ENCODE measurements around the gene BBS12.

BBS12 gene

DNA sequence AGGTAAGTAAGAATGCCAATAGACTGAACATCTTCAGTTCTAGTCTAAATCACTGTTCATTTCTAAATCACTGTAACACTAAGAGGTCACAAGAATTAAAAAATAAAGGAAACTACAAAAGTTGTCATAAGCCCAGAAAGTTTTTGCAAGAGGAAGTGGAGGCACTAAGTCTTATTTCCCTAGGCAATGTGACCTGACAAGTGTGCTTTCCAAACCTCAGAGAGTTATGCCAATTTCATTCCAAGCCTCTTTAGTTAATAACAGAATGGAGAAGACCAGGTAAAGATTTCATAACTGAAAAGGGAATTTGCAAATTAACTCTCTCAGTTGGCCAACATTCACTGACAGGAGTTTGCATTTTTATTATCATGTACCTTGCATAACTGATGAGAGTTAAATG is 40.5 kb downstream of the BBS12 start:
- Histone ChIP-seq H3K27ac (no peak overlapping the region), H3K4me3 (no peak overlapping the region)
- TF ChIP-seq, protein P1, sequence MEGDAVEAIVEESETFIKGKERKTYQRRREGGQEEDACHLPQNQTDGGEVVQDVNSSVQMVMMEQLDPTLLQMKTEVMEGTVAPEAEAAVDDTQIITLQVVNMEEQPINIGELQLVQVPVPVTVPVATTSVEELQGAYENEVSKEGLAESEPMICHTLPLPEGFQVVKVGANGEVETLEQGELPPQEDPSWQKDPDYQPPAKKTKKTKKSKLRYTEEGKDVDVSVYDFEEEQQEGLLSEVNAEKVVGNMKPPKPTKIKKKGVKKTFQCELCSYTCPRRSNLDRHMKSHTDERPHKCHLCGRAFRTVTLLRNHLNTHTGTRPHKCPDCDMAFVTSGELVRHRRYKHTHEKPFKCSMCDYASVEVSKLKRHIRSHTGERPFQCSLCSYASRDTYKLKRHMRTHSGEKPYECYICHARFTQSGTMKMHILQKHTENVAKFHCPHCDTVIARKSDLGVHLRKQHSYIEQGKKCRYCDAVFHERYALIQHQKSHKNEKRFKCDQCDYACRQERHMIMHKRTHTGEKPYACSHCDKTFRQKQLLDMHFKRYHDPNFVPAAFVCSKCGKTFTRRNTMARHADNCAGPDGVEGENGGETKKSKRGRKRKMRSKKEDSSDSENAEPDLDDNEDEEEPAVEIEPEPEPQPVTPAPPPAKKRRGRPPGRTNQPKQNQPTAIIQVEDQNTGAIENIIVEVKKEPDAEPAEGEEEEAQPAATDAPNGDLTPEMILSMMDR (IDR thresholded peaks at IDR 0.05), result no peak
- no peak for DNase-seq (ENCODE audit: low spot score)

GRCh38 chr4:122775039-122775438 is 42.5 kb downstream of the BBS12 start:
- no peak overlapping the region for H3K27ac ChIP-seq
- TF ChIP-seq, protein P1 (IDR thresholded peaks at IDR 0.05), result no peak
- no peak for DNase-seq (ENCODE audit: low spot score)
- H3K4me3 ChIP-seq, result no peak overlapping the region

DNA sequence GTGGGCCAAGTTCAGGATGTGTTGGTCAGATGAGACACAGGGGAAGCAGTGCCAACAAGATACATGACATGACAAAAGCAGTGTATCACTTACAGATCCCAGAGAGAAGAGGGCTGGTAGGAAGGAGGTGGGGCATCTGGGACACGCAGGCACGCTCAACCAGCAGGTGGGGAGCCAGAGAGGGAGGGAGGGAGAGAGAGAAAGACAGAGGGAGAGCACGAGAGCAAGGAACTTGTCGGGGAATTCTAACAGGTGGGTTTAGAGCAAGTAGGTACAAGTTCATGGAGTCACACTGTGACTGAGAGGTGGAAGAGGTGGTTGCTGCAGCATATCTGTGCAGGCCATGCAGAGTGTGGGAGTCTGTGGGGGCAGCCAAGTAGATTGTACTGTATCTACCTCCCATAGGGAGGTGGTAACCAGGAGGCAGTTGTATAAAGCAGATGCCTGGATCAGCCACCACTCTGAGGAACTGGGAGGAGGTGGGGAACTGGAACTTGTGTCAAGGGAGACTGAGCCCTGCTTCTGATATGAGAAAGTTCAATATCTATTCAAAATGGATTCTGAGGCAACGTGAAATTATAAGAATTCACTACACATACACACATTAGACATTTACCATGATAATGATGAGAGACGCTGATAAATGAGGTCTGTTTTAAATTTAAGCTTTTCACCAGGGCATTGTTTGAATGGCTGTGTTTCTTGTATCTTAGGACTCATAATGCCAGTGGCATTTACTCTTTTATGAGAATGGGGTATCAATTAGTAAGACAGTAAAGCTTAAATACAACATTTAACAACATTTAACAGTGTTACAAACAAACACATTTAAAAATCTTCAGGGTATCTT is 43.7 kb downstream of the BBS12 start:
- TF ChIP-seq, protein P1 (IDR thresholded peaks at IDR 0.05), result no peak
- Histone ChIP-seq H3K27ac (no peak overlapping the region), H3K4me3 (no peak overlapping the region)
- DNase-seq (ENCODE audit: low spot score), result no peak

GRCh38 chr4:122776916-122777315 is 44.4 kb downstream of the BBS12 start:
- TF ChIP-seq, protein P1 (IDR thresholded peaks at IDR 0.05), result no peak
- Histone ChIP-seq H3K27ac (no peak overlapping the region), H3K4me3 (no peak overlapping the region)
- DNase-seq (ENCODE audit: low spot score), result no peak

DNA sequence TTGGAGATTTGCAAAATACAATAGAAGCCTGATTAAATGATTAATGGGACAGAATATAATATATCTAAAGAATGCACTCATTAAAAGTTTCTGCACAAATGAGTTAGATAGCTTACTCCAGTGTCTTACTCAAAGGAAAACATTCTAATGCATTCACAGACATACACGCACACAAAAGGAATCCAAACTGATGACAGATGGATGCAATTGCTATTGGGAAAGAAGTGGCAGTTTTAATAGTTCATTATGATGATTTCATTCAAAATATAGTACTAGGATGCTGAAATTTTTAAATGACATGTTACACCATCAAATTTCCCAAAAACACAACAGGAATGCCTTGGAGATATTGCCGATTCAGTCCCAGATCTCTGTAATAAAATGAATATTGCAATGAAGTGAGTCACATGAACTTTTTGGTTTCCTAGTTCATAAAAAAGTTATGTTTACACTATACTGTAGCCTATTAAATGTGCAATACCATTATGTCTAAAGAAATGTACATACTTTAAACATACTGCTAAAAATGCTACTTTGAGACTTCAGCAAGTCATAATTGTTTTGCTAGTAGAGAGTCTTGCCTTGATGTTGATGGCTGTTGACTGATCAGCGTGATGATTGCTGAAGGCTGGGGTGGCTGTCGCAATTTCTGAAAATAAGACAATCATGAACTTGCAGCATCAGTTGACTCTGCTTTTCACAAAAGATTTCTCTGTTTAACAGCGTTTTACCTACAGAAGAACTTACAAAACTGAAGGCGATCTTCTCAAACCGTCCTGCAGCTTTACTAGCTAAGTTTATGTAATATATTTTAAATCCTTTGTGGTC is 45.6 kb downstream of the BBS12 start:
- Histone ChIP-seq H3K27ac (no peak overlapping the region), H3K4me3 (no peak overlapping the region)
- DNase-seq (ENCODE audit: low spot score), result no peak
- TF ChIP-seq, protein P1 (IDR thresholded peaks at IDR 0.05), result no peak

DNA sequence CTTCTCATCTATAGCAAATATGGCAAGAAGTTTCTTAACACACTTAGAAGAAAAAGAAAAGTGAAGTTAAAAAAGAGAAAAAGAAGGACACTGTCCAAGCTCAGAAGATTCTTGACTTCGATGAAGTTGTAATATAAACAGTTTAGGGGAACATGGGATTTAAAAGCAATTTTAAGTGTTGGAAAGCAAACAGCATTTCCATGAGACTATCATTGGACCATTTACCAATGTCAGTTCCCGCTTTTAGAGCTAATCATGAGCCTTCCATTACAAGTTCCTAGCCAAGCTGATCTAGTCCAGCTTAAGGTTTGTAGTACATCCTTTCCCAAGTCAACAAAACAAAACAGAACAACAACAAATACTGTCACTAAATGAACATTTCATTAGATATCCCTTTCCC is 49.0 kb downstream of the BBS12 start:
- no peak overlapping the region for H3K4me3 ChIP-seq
- TF ChIP-seq, protein P1 (IDR thresholded peaks at IDR 0.05), result no peak
- DNase-seq (ENCODE audit: low spot score), result no peak

More for the DNA sequence above, 49.0 kb downstream of the BBS12 start:
- no peak overlapping the region for H3K27ac ChIP-seq

Data from coronary artery (tissue), 2 donors.